GM18517 (cell line): ENCODE data around the gene PSMG3.

ENCODE experiments used
- ATAC-seq: cut with Tn5 transposase; IDR thresholded peaks from one replicate; pipeline ENCODE4 v1.9.1; 2021; ENCODE audit warnings: mild to moderate bottlenecking, moderate library complexity; ENCODE audit not compliant: unreplicated experiment

Gene PSMG3, protein sequence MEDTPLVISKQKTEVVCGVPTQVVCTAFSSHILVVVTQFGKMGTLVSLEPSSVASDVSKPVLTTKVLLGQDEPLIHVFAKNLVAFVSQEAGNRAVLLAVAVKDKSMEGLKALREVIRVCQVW

DNA sequence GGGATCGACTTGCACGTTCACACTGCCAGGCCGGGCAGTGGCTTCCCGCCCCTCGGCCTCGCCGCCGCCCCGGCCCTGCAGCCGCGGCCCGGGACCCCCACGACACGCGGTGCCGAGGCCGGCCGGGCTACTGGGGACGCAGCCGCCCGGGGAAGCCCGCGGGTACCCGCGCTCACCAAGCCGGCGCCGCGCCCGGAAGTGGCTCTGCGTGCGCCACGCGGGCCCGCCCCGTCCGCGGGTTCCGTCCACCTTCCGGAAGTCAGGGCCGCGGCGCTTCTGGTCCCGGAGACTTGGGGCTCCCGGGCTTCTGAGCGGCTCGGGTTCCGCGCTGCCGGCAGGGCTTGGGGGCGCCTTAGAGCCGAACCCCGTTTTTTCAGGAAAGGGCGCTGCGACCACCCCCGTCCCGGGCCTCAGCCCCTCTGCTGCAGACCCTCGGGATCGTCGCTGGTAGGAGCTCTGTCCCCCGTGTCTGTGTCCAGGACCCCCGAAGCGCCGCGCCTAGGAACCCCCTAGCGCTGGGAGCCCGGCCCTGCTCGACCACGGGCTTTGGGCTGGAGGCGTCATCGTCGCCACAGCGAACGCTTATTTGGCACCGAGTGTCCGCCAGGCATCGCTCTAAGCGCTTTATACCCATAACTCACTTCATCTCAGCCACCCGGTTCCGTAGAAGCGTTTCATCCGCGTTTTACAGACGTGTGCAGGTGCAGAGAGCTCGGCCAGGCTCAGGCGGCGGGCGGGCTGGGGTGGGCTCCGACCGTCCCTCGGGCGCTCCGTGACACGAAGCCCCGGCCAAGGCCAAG, at the start of gene PSMG3:
PSMG3 (minus strand) TSS at position 200 of the 800 bp plus-strand sequence. CDS start 693 bp downstream, outside the sequence.
- ATAC-seq = peak; percentile 62

- no peak for ATAC-seq
Measured at GRCh38 chr7:1618475-1618874, 48.6 kb upstream of the PSMG3 start.

- ATAC-seq = no peak
Measured at GRCh38 chr7:1617957-1618356, 48.1 kb upstream of the PSMG3 start.

- ATAC-seq = no peak
Measured at GRCh38 chr7:1616741-1617140, 46.9 kb upstream of the PSMG3 start.

DNA sequence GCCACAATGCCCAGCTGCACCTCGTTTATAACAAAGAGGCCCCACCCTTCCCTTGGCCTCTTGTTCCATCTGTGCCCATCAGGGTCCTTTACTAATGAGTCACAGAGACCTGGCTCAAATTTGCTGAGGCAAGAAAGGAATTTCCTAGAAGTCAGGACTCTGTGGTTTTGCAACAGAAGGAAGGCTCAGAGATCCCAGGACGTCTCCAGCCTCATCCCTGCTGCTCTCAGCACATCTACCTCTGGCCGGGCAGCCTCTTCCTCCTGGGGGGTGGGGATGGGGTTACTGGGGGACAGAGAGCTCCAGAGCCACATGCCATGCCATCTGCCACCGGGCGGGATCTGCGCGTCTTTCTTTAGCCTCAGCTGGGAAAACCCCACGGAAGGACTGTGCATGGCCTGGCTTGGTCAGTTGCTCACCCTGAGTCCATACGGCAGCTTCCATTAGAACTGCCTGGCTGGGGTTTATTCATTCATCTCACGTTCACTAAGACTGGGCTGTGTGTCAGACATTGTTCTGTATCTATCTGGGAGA, 41.9 kb upstream of the PSMG3 start:
- no peak for ATAC-seq

- ATAC-seq = no peak
Measured at GRCh38 chr7:1610678-1611302, 41.0 kb upstream of the PSMG3 start.

GRCh38 chr7:1610013-1610677, 40.3 kb upstream of the PSMG3 start:
- no peak for ATAC-seq

GRCh38 chr7:1609023-1609422, 39.2 kb upstream of the PSMG3 start:
- no peak for ATAC-seq

- ATAC-seq = no peak
Measured at GRCh38 chr7:1608318-1608717, 38.5 kb upstream of the PSMG3 start.

- no peak for ATAC-seq
Measured at GRCh38 chr7:1607696-1608095, 37.9 kb upstream of the PSMG3 start.

DNA sequence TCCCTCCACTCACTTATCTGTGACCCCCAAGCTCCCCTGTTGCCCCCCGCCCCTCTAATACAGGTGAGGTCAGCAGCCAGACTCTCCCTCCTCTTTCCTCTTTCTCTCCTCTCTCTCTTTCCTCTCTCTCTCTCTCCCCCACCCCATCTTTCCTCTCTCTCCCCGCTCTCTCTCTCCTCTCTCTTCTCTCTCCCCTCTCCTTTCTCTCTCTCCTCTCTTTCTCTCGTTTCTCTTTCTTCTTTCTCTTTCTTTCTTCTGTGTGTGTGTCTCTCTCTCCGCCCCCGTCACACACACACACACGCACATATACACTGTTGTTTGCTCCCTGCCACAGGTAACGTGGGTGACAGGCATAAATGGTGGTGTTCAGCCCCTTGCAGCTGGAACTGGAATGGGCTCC, 37.2 kb upstream of the PSMG3 start:
- no peak for ATAC-seq

DNA sequence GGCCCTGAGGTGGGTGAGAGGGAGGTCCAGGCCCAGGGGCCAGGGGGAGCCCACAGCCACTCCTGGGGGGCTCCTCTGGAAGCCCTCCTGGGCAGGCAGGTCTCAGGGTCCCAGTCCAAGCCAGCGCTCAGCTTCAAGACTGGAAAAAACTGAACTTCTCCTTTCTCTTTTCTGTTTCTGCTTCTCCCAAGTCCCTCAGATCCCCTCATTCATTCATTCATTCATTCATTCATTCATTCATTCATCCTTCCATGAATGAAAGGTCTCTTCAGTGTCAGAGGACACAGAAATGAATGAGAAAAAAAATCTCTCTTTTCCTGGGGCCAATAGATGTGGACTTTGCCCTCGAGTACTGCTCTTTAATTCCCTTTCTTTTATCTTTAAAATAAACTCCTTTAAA, 34.6 kb upstream of the PSMG3 start:
- ATAC-seq = no peak

- ATAC-seq = no peak
Measured at GRCh38 chr7:1603346-1604225, 33.8 kb upstream of the PSMG3 start.

DNA sequence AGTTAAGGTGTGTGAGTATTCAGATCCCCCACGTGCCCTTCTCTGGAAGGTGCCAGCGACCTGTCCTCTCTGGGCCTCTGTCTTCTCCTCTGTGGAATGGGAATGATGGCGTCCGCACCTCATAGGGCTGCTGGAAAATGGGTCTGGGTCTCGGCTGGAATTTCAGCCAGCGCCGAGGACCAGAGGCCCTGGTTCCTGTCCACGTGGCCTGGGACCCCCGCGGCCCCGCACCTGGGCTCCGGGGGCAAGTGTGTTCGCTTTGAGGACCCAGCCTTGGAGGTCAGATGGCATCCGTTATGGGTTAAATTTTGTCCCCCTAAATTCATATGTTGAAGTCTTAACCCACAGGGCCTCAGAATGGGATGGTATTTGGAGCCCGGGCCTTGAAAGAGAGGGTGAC, 32.6 kb upstream of the PSMG3 start:
- no peak for ATAC-seq

- ATAC-seq = no peak
Measured at GRCh38 chr7:1601956-1602355, 32.1 kb upstream of the PSMG3 start.

DNA sequence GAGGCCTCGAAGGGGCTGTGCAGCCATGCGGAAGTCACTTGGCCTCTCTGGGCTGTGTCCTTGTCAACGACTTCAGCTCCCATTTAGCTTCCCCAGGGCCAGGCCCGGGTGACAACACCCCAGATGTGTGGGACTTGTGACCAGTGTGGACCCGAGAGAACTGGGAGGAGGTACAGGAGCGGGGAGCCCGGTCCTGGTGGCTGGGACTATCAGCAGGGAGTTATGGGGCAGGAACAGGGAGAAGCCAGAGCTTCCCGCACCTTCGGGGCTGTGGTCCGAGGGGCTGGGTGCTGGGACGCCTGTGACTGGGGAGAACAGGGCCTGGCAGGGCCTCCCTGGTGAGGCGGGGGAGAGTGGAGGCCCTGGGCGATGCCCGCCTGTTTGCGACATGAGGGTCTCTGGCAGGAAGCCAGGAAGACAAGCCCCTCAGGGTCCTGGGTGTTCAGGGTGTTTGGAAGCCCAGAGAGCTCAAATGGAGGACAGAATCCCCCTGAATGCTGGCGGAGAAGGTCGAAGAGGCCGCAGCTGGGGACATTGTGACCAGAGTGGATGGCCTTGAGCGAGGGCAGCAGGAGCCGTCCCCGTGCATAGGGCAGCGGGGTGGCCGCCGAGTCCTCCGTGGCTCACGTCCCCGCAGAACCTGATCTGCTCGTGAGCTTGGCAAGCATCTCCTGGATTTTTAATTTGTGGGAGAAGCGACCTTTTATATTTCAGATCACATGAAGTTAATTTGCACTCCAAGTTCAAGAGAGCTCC, 30.0 kb upstream of the PSMG3 start:
- no peak for ATAC-seq

GRCh38 chr7:1598961-1599639, 29.3 kb upstream of the PSMG3 start:
- ATAC-seq = no peak

DNA sequence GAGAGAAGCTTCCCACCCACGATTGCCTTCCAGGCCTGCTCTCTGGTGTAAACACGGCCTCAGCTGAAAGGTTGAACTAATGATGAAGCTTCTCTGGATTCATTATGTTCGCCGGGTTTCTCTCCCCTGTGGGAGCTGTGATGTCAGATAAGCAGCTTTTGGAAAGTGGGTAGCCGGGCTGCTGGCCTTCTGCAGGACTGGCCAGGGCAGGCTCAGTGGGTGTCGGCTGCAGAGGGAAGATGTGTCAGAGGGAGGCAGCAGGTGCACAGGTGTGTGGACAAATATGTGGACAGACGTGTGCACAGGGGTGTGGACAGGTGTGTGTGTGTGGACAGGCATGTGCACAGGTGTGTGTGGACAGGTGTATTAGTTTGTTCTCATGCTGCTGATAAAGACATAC, 28.5 kb upstream of the PSMG3 start:
- no peak for ATAC-seq

- ATAC-seq = no peak
Measured at GRCh38 chr7:1597791-1598190, 28.0 kb upstream of the PSMG3 start.
